ENCODE data around the gene UBAC2.

DNA sequence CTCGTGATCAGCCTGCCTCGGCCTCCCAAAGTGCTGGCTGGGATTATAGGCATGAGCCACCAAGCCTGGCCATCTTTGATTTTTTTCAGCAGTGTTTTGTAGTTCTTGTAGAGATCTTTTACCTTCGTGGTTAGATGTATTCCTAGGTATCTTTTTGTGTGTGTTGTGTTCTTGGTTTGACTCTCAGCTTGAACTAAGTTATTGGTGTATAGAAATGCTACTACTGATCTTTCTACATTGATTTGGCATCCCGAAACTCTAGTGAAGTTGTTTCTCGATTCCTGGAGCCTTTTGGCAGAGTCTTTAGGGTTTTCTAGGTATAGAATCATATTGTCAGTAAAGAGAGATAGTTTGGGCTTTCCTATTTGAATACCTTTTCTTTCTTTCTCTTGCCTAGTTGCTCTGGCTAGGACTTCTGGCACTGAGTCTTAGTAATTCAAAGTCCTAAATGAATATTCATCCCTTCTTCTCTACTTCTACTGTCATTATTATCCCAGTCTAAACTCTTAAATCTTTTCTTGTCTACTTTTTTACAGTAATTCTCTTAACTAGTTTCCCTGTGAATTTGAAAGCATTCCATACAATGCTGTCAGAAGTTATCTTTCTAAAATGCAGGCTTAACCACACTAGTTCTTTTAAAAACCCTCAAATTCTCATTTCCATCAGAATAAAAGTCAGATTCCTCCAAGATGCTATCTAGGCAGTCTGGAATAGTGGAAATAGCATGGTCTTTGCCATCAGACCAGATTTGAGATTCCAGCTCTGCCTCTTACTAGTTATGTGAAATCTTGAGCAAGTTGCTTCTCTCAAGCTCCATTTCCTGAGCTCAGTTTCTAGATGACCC is 50.5 kb downstream of the UBAC2 start:
- TF ChIP-seq, protein P1, sequence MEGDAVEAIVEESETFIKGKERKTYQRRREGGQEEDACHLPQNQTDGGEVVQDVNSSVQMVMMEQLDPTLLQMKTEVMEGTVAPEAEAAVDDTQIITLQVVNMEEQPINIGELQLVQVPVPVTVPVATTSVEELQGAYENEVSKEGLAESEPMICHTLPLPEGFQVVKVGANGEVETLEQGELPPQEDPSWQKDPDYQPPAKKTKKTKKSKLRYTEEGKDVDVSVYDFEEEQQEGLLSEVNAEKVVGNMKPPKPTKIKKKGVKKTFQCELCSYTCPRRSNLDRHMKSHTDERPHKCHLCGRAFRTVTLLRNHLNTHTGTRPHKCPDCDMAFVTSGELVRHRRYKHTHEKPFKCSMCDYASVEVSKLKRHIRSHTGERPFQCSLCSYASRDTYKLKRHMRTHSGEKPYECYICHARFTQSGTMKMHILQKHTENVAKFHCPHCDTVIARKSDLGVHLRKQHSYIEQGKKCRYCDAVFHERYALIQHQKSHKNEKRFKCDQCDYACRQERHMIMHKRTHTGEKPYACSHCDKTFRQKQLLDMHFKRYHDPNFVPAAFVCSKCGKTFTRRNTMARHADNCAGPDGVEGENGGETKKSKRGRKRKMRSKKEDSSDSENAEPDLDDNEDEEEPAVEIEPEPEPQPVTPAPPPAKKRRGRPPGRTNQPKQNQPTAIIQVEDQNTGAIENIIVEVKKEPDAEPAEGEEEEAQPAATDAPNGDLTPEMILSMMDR (conservative IDR thresholded peaks at IDR 0.05): no peak
- no peak for TF ChIP-seq ZFX (IDR thresholded peaks at IDR 0.05)
